HL-60 (cell line): ENCODE measurements around the gene CYP27A1.

Experiments used
- DNase-seq, 2 experiments: peaks; one replicate each; pipeline ENCODE4 v3.0.0-alpha.2; 2010 to 2020; ENCODE audit warnings: low read depth in 1 of 2, low spot score in 1 of 2
- H3K27ac ChIP-seq: fragments of 250-450 bp; sonication (Bioruptor Pico); replicated peaks from 2 replicates; pipeline ENCODE4 v1.5.1; 2020; ENCODE audit warnings: mild to moderate bottlenecking, moderate library complexity
- H3K27me3 ChIP-seq: fragments of 250-450 bp; sonication (Bioruptor Pico); 2 replicates; pipeline ENCODE4 v1.5.1; 2021; ENCODE audit warnings: mild to moderate bottlenecking, moderate library complexity; ENCODE audit not compliant: insufficient read depth, poor library complexity, severe bottlenecking
- H3K4me3 ChIP-seq: replicated peaks from 2 replicates; pipeline ENCODE4 v1.5.1; 2011; ENCODE audit warnings: mild to moderate bottlenecking, control low read depth, low read length; ENCODE audit not compliant: insufficient read depth
- CTCF ChIP-seq: IDR thresholded peaks from one replicate; pipeline ENCODE4 v1.5.1; 2011; ENCODE audit warnings: low read length, control low read depth, inconsistent platforms; ENCODE audit not compliant: insufficient read depth
- GABPA ChIP-seq: IDR thresholded peaks from 2 replicates; pipeline ENCODE4 v1.6.1; 2012; ENCODE audit warnings: low read depth
- POLR2AphosphoS5 ChIP-seq: IDR thresholded peaks from 2 replicates; pipeline ENCODE4 v1.6.1; 2012; ENCODE audit warnings: low read depth
- REST ChIP-seq: IDR thresholded peaks from 2 replicates; pipeline ENCODE4 v1.6.1; 2012; ENCODE audit warnings: low read depth; ENCODE audit not compliant: insufficient replicate concordance
- SPI1 ChIP-seq: IDR thresholded peaks from 2 replicates; pipeline ENCODE4 v1.6.1; 2012; ENCODE audit warnings: low read depth, mild to moderate bottlenecking, borderline replicate concordance

CYP27A1 gene

GRCh38 chr2:218824004-218824403 lies 42.1 kb downstream of the CYP27A1 start:
- Histone ChIP-seq H3K27ac (no peak overlapping the region), H3K27me3 (no peaks in the 10 kb centered on the region), H3K4me3 (no peak overlapping the region)
- TF ChIP-seq REST (no peak), CTCF (no peak), SPI1 (no peak), POLR2AphosphoS5 (no peak), GABPA (no peak)
- no peak for DNase-seq

- TF ChIP-seq POLR2AphosphoS5, result no peak
- no peak for TF ChIP-seq GABPA
- no peak for TF ChIP-seq REST
- no peak for TF ChIP-seq CTCF
- TF ChIP-seq SPI1, result no peak
- Histone ChIP-seq H3K27me3 (no peaks in the 10 kb centered on the region), H3K27ac (no peak overlapping the region), H3K4me3 (no peak overlapping the region)
- DNase-seq, result no peak
Measured at GRCh38 chr2:218826791-218827190, 44.8 kb downstream of the CYP27A1 start.

GRCh38 chr2:218827701-218828476 lies 45.9 kb downstream of the CYP27A1 start:
- H3K27ac ChIP-seq, result no peak overlapping the region
- no peak for TF ChIP-seq REST
- TF ChIP-seq CTCF, result no peak
- no peak for TF ChIP-seq SPI1
- TF ChIP-seq GABPA, result no peak
- no peak for TF ChIP-seq POLR2AphosphoS5
- DNase-seq, result no peak
- H3K27me3 ChIP-seq, result no peaks in the 10 kb centered on the region
- H3K4me3 ChIP-seq, result no peak overlapping the region
